ENCODE measurements around the gene F13A1. TPM values are rescaled to one million over a fixed set of nuclear protein-coding genes. Genes with fewer than 3 reads are reported as not detected.

Gene F13A1
- total RNA-seq, 2 experiments from 2014 or later, result not detected

GRCh38 chr6:6218759-6219085 lies 101.7 kb downstream of the F13A1 start:
- no peak overlapping the region for H3K4me3 Mint-ChIP-seq
- no peaks in the 10 kb centered on the region for H3K9me3 Mint-ChIP-seq
- DNase-seq (no peak), ATAC-seq (no peak)
- ChIA-PET POLR2A (no interaction called here), CTCF (no interaction called here)
- no peak overlapping the region for H3K27ac Mint-ChIP-seq
- peaks cover 3% of the 10 kb centered on the region for H3K27me3 Mint-ChIP-seq
- no peaks in the 10 kb centered on the region for H3K4me1 Mint-ChIP-seq (ENCODE audit: low read depth)
- intact Hi-C loops (cut with micrococcal nuclease), result no loop called here
- H3K36me3 Mint-ChIP-seq (ENCODE audit: low read depth), result no peaks in the 10 kb centered on the region
- TF ChIP-seq CTCF (IDR thresholded peaks at IDR 0.05), result no peak

GRCh38 chr6:6217855-6218758 lies 102.4 kb downstream of the F13A1 start:
- Mint-ChIP-seq H3K27ac (no peak overlapping the region), H3K4me3 (no peak overlapping the region), H3K36me3 (ENCODE audit: low read depth) (no peaks in the 10 kb centered on the region), H3K4me1 (ENCODE audit: low read depth) (no peaks in the 10 kb centered on the region), H3K27me3 (peaks cover 3% of the 10 kb centered on the region), H3K9me3 (no peaks in the 10 kb centered on the region)
- intact Hi-C loops (cut with micrococcal nuclease), result no loop called here
- DNase-seq (no peak), ATAC-seq (no peak)
- POLR2A ChIA-PET, result no interaction called here
- TF ChIP-seq CTCF (IDR thresholded peaks at IDR 0.05), result no peak
- CTCF ChIA-PET, result interaction anchor here (0.7 kb wide), 1 partner anchor 13 kb away, joined by 3 read pairs; no protein-coding TSS in a partner anchor

GRCh38 chr6:6210994-6211393 lies 109.5 kb downstream of the F13A1 start:
- H3K4me3 Mint-ChIP-seq, result no peak overlapping the region
- CTCF ChIA-PET, result no interaction called here
- no peak overlapping the region for H3K27ac Mint-ChIP-seq
- no peaks in the 10 kb centered on the region for H3K4me1 Mint-ChIP-seq (ENCODE audit: low read depth)
- no peaks in the 10 kb centered on the region for H3K36me3 Mint-ChIP-seq (ENCODE audit: low read depth)
- intact Hi-C loops (cut with micrococcal nuclease), result no loop called here
- peaks cover 2% of the 10 kb centered on the region for H3K27me3 Mint-ChIP-seq
- no peak for ATAC-seq
- no peak for TF ChIP-seq CTCF (IDR thresholded peaks at IDR 0.05)
- POLR2A ChIA-PET, result interaction anchor here (1.5 kb wide), 1 partner anchor 10 kb away, joined by 3 read pairs; no protein-coding TSS in a partner anchor
- peaks cover 8% of the 10 kb centered on the region for H3K9me3 Mint-ChIP-seq
- DNase-seq, result no peak

- no peak for DNase-seq
- Mint-ChIP-seq H3K4me3 (no peak overlapping the region), H3K9me3 (peaks cover 5% of the 10 kb centered on the region), H3K27ac (no peak overlapping the region), H3K27me3 (peaks cover 24% of the 10 kb centered on the region), H3K36me3 (ENCODE audit: low read depth) (no peaks in the 10 kb centered on the region), H3K4me1 (ENCODE audit: low read depth) (no peaks in the 10 kb centered on the region)
- TF ChIP-seq CTCF (IDR thresholded peaks at IDR 0.05), result no peak
- intact Hi-C loops (cut with micrococcal nuclease), result no loop called here
- no peak for ATAC-seq
- CTCF ChIA-PET, result no interaction called here
- POLR2A ChIA-PET, result no interaction called here
Observed at GRCh38 chr6:6202886-6203285, 117.6 kb downstream of the F13A1 start.

- H3K9me3 Mint-ChIP-seq, result no peaks in the 10 kb centered on the region
- no peaks in the 10 kb centered on the region for H3K4me1 Mint-ChIP-seq (ENCODE audit: low read depth)
- CTCF ChIA-PET, result no interaction called here
- intact Hi-C loops (cut with micrococcal nuclease), result no loop called here
- POLR2A ChIA-PET, result no interaction called here
- H3K27me3 Mint-ChIP-seq, result peaks cover 22% of the 10 kb centered on the region
- DNase-seq (no peak), ATAC-seq (no peak)
- no peak overlapping the region for H3K4me3 Mint-ChIP-seq
- no peak for TF ChIP-seq CTCF (IDR thresholded peaks at IDR 0.05)
- no peak overlapping the region for H3K27ac Mint-ChIP-seq
- H3K36me3 Mint-ChIP-seq (ENCODE audit: low read depth), result no peaks in the 10 kb centered on the region
Observed at GRCh38 chr6:6201200-6201599, 119.3 kb downstream of the F13A1 start.

Measured in activated CD8-positive, alpha-beta T cell treated with anti-CD3 and anti-CD28 coated beads for 36 hours (primary cell).